Vagina (tissue), 2 donors: ENCODE measurements around the gene SIGLECL1. TPM values are rescaled to one million over a fixed set of nuclear protein-coding genes. Genes with fewer than 3 reads are reported as not detected.
A peak's percentile ranks its signal among the peaks of the same experiment; 100 is the strongest.

ENCODE experiments used
- DNase-seq, 2 donors: peaks; one replicate each; pipeline ENCODE4 v3.0.0-alpha.2; 2017; ENCODE audit errors: extremely low spot score in 2 of 2
- H3K27ac ChIP-seq: fragments of 200-600 bp; sonication (generic); one replicate; pipeline ENCODE4 v1.5.1; 2019
- H3K27me3 ChIP-seq: fragments of 200-600 bp; sonication (generic); one replicate; pipeline ENCODE4 v1.5.1; 2019
- H3K36me3 ChIP-seq, 2 donors: fragments of 200-600 bp; sonication (generic); one replicate each; pipeline ENCODE4 v1.5.1; 2017 to 2019
- H3K4me1 ChIP-seq: fragments of 200-600 bp; sonication (generic); one replicate; pipeline ENCODE4 v1.5.1; 2019
- H3K4me3 ChIP-seq, 2 donors: fragments of 200-600 bp; sonication (generic); 1 replicate in 1 of 2; 2 replicates in 1 of 2; pipeline ENCODE4 v1.5.1; 2016 to 2019
- H3K9me3 ChIP-seq: fragments of 200-600 bp; sonication (generic); one replicate; pipeline ENCODE4 v1.5.1; 2019
- POLR2A ChIP-seq, 2 donors: fragments of 450-650 bp; IDR thresholded peaks; one replicate each; pipeline ENCODE4 v1.6.1; 2017; ENCODE audit warnings: antibody characterized with exemption in 2 of 2, mild to moderate bottlenecking in 2 of 2, moderate library complexity in 2 of 2
- POLR2AphosphoS5 ChIP-seq, 2 donors: sonication (generic); formaldehyde crosslinking; IDR thresholded peaks; one replicate each; pipeline ENCODE4 v1.9.0; 2017; ENCODE audit warnings: antibody characterized with exemption in 2 of 2, mild to moderate bottlenecking in 2 of 2, low read depth in 1 of 2; ENCODE audit not compliant: insufficient read depth in 1 of 2
- intact Hi-C: fragments of 100-400 bp; cut with DNase I; formaldehyde crosslinking; loops from one replicate; pipeline ENCODE4 v1.15.1; 2023
- total RNA-seq: library from RNA; depleted of rRNA; stranded (reverse); fragments of >200 nt; gene quantifications from one replicate; pipeline ENCODE4 v1.2.3, GENCODE V29; 2016
- TF ChIP-seq, protein P1 (sequence below), 3 experiments: fragments of 450-650 bp in 2 of 3; fragments of 200-600 bp in 1 of 3; sonication (generic) in 1 of 3; IDR thresholded peaks; one replicate each; pipeline ENCODE4 v1.5.1; 2017 to 2019; ENCODE audit warnings: antibody characterized with exemption in 3 of 3, mild to moderate bottlenecking in 2 of 3, moderate library complexity in 2 of 3

Gene SIGLECL1
- total RNA-seq, 1 donor from 2014 or later: not detected

DNA sequence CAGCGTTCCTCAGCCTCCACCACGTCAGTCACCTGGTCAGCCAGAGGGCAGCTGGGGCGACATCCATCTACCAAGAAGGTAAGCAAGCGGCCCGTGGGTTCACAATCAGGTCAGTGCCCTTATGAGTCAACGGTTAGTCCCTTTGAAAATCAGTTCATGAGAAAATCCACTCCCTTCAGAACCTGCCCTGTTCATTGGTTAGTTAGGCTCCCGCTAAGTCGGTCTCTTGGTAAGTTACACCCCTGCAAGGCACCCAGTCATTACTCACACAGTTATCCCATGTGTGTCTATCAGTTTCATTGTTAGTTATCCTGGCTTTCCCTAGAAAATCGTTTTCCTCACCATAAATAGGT lies 564 bp downstream of the SIGLECL1 start:
- Histone ChIP-seq H3K27ac (no peak overlapping the region), H3K27me3 (no peaks in the 10 kb centered on the region), H3K9me3 (no peaks in the 10 kb centered on the region), H3K4me1 (no peaks in the 10 kb centered on the region), H3K4me3 (no peak overlapping the region), H3K36me3 (no peaks in the 10 kb centered on the region)
- intact Hi-C loops: no loop called here
- TF ChIP-seq POLR2A (IDR thresholded peaks at IDR 0.05) (no peak), POLR2AphosphoS5 (IDR thresholded peaks at IDR 0.05; ENCODE audit: insufficient read depth in 1 of 2, low read depth in 1 of 2) (no peak)
- TF ChIP-seq, protein P1, sequence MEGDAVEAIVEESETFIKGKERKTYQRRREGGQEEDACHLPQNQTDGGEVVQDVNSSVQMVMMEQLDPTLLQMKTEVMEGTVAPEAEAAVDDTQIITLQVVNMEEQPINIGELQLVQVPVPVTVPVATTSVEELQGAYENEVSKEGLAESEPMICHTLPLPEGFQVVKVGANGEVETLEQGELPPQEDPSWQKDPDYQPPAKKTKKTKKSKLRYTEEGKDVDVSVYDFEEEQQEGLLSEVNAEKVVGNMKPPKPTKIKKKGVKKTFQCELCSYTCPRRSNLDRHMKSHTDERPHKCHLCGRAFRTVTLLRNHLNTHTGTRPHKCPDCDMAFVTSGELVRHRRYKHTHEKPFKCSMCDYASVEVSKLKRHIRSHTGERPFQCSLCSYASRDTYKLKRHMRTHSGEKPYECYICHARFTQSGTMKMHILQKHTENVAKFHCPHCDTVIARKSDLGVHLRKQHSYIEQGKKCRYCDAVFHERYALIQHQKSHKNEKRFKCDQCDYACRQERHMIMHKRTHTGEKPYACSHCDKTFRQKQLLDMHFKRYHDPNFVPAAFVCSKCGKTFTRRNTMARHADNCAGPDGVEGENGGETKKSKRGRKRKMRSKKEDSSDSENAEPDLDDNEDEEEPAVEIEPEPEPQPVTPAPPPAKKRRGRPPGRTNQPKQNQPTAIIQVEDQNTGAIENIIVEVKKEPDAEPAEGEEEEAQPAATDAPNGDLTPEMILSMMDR (IDR thresholded peaks at IDR 0.05): no peak
- DNase-seq: peak in 1 of 2 donors; percentile 22

DNA sequence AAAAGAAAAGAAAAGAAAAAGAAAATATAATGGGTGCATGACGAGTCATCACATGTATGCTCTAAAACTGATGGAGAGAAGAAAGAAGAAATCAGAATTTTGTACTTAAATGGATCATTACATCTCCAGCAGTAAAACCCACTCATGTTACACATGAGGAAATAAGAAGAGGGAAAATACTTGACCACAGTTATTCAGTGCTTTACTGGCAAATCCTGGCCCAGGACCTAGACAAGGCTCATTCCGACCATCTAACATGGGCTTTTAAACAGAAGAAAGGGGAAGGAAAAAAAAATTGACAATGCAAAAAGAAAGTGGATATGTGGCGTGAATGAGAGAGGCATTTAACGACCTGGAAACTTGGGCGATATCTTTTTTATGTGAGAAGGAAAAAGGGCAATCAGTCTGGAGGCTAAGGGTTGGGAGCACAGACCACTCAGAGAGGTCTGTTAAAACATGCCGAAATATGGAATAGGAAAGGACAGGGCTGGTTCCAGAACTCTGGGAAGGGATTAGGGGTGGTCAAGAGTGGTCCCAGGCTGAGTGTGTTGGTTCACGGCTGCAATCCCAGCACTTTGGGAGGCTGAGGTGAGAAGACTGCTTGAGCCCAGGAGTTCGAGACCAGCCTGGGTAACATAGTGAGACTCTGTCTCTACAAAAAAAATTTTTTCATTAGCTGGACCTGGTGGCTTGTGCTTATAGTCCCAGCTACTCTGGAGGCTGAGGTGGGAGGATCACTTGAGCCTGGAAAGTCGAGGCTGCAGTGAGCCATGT lies 1.6 kb downstream of the SIGLECL1 start:
- Histone ChIP-seq H3K27me3 (no peaks in the 10 kb centered on the region), H3K27ac (no peak overlapping the region), H3K4me3 (no peak overlapping the region), H3K36me3 (no peaks in the 10 kb centered on the region), H3K4me1 (no peaks in the 10 kb centered on the region), H3K9me3 (no peaks in the 10 kb centered on the region)
- TF ChIP-seq POLR2A (IDR thresholded peaks at IDR 0.05): no peak
- intact Hi-C loops: no loop called here
- DNase-seq: peak in 1 of 2 donors; percentile 10

DNA sequence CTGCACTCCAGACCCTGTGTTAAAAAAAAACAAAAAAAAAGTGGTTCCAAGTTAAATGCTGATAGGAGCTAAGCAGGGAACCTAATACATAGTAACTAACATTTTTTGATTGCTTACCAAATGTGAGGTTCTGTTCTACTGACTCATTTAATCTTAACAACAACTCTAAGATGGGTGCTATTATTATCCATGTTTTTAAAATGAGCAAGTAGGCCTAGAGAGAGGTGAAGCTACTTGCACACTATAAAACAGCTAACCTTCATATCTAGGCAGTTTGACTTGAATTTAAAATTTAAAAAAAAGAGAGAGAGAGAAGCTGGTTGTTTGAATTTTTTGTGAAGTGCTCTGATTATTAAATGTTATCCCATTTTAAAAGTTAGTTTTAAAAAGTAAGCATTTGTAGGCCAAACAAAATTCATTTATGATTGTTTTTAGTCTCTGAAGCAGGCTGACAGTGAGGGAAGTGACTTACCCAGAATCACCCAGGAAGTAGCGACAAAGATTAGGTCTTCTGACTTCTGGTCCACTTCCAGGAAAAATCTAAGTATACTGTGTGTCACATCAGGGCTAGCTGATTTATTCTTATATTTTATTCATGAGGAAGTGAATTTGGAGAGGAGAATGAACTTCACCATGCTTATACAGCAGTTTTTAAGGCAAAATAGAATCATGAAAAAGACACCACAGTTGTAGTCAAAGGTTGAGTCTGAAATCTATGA lies 2.4 kb downstream of the SIGLECL1 start:
- intact Hi-C loops: no loop called here
- TF ChIP-seq, protein P1 (IDR thresholded peaks at IDR 0.05): no peak
- TF ChIP-seq POLR2AphosphoS5 (IDR thresholded peaks at IDR 0.05; ENCODE audit: insufficient read depth in 1 of 2, low read depth in 1 of 2) (no peak), POLR2A (IDR thresholded peaks at IDR 0.05) (no peak)
- Histone ChIP-seq H3K9me3 (no peaks in the 10 kb centered on the region), H3K27ac (no peak overlapping the region), H3K36me3 (no peaks in the 10 kb centered on the region), H3K4me3 (no peak overlapping the region), H3K27me3 (no peaks in the 10 kb centered on the region), H3K4me1 (no peaks in the 10 kb centered on the region)
- DNase-seq: no peak

DNA sequence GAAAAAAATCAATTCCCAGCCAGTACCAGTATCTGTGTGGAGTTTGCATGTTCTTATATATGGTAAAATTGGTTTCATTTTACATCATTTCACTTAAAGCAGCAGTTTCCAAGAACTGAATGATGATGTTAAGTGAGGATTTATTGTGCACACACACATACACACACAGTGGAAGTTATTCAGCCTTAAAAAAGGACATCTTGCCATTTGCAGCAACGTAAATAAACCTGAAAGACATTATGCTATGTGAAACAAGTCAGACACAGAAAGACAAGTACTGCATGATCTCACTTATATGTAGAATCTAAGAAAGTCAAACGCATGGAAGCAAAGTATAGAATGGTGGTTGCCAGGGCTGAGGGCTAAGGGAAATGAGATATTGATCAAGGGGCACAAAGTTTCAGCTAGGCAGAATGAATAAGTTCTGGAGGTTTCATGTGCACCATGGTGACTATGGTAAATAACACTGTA lies 5.3 kb downstream of the SIGLECL1 start:
- no peaks in the 10 kb centered on the region for H3K27me3 ChIP-seq
- no peaks in the 10 kb centered on the region for H3K9me3 ChIP-seq
- H3K4me1 ChIP-seq: no peaks in the 10 kb centered on the region
- H3K36me3 ChIP-seq: no peaks in the 10 kb centered on the region
- TF ChIP-seq, protein P1 (IDR thresholded peaks at IDR 0.05): no peak
- TF ChIP-seq POLR2A (IDR thresholded peaks at IDR 0.05) (no peak), POLR2AphosphoS5 (IDR thresholded peaks at IDR 0.05; ENCODE audit: insufficient read depth in 1 of 2, low read depth in 1 of 2) (no peak)
- intact Hi-C loops: no loop called here
- no peak overlapping the region for H3K4me3 ChIP-seq
- DNase-seq: no peak
- H3K27ac ChIP-seq: no peak overlapping the region

DNA sequence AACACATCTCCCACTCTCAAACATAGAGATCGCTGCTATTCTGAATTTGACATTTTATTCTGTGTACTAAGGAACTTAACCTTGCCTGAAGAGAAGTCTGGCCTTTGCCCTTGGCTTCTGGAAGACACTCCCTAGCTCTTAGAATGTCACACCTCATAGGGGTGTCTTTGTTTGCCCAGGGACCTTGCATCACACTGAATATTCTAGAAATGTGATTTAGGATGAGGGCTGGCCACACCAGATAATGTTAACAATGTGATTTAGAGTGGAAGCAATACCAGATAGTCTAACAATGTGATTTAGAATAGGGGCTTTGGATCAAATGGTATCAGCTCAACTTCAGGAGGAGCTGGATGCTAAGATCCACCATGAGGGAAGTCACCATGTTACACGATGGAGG lies 6.6 kb downstream of the SIGLECL1 start:
- TF ChIP-seq POLR2A (IDR thresholded peaks at IDR 0.05): no peak
- TF ChIP-seq, protein P1 (IDR thresholded peaks at IDR 0.05): no peak
- no peak for TF ChIP-seq POLR2AphosphoS5 (IDR thresholded peaks at IDR 0.05; ENCODE audit: insufficient read depth in 1 of 2, low read depth in 1 of 2)
- no peaks in the 10 kb centered on the region for H3K4me1 ChIP-seq
- intact Hi-C loops: no loop called here
- no peak overlapping the region for H3K4me3 ChIP-seq
- H3K36me3 ChIP-seq: no peaks in the 10 kb centered on the region
- DNase-seq: no peak
- no peak overlapping the region for H3K27ac ChIP-seq
- H3K27me3 ChIP-seq: no peaks in the 10 kb centered on the region
- no peaks in the 10 kb centered on the region for H3K9me3 ChIP-seq
